ENCODE data around the gene LSM8.
"Not testable (repeated sequence)": the region's sequence is repeated elsewhere in the genome, so short reads cannot be mapped to it uniquely, and the experiment has no call there.

The LSM8 gene

DNA sequence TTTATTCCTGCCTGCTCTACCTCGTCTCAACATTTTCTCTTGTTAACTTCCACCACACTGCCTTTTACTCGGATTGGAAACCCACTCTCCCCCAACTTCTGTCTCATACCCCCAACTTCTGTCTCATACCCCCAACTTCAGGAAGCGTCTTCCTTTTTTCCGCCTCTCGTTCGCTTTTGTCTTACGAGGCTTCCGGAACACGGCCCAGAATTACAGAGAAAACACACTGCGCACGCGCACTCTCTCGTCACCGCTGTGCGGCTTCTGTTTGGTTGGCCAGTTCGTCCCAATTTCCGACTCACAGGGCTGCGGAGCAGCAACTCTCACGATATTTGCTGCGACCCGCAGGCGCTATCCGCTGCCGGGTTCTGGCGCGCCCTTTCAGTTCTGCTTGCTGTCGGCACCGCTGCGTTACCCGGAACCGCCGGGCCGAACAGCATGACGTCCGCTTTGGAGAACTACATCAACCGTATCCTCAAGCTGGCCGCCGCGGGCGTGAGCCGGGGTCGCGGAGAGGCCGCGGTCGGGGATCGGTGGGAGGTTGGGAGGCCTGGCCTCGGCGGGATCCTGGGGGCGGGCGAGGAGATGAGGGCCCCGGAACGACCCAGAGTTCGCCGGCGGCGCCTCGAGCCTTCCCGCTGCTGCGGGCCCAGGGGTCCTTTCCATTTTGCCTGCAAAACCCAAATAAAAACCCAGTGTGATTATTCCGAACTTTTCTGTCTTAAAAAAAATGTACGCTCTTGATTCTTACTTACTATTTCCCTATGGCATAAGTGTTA, at the start of gene LSM8:
TSS of gene LSM8 (plus strand) at position 379 of the 779 bp plus-strand sequence. CDS start at position 439, 60 bp downstream.
- DNase-seq = peak; percentile 96

DNA sequence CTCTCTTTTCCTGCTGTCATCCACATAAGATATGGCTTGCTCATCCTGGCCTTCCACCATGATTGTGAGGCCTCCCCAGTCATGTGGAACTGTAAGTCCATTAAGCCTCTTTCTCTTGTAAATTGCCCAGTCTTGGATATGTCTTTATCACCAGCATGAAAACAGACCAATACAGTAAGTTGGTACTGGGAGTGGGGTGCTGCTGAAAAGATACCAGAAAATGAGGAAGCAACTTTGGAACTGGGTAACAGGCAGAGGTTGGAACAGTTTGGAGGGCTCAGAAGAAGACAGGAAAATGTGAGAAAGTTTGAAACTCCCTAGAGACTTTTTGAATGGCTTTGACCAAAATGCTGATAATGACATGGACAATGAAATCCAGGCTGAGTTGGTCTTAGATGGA, 49.5 kb upstream of the LSM8 start:
- DNase-seq = not testable (repeated sequence)

DNA sequence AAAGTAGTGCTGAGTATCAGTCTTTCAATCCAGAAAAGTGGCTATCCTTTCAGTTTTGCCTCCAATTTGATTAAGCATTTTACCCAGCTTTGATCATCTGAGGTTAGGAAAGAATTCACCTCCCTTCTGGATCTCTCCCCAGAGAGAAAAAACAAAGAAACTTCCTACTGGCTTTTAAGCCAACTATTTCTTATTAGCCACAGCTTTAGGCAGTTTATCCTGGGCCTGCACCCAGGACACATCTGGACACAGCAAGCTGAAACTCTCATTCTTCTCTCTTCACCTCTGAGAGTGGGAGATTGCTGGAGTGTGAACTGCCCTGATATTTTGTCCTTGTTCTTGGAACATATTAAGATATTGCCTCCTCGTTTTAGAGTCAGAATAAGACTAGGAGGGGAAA, 43.5 kb upstream of the LSM8 start:
- no peak for DNase-seq

DNA sequence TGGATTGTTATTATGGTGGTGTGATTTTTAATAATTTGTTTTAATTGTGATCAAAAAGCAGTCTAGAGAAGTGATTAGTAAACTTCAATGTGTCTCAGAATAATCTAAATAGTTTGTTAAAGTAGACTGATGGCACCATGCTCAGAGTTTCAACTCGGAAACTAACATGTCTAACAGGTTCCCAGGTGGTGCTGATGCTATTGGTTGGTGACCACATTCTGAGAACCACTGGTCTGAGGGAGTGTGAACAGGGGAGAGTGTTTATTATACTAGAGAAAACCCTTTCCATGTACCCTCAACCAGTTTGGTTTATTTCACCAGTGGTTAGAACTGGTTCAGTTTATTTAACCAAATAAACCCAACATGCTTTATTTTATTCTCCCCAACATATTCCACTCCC, 42.0 kb upstream of the LSM8 start:
- no peak for DNase-seq

DNA sequence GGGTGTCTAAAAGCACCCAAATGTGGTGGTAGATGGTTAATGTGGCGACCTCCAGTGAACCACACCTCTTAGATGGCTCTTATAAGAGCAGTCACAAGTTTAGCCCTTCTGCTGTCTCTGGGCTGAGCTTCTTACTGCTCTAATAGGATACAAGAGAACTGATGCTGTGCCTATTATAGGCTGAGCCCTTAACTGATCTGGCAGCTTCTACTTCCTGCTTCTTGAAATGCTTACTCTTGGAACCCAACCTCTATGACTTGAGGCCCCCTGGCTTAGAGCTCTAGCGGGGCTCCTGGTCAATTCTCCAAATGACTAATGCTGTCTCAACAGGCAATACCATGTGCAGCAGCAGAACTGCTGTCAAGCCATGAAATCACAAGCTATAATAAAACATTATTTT, 35.0 kb upstream of the LSM8 start:
- DNase-seq = no peak

DNA sequence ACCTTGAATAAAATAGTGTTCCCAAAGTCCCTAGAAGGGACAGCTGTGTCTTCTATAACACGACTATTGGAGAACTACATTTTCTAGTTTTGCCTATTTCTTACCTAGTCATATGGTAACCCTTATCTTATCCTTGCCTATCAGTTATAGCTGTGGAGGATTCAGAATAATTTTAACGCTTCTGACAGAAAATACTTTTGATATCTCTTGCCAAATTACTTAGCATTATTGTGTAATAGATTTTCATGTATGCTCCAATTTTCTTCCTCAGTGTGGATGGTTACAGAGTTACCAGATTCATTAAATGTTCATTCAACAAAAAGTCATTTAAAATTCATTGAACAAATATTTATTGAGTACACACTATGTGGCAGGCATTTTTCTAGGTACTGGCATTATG, 34.6 kb upstream of the LSM8 start:
- no peak for DNase-seq

DNA sequence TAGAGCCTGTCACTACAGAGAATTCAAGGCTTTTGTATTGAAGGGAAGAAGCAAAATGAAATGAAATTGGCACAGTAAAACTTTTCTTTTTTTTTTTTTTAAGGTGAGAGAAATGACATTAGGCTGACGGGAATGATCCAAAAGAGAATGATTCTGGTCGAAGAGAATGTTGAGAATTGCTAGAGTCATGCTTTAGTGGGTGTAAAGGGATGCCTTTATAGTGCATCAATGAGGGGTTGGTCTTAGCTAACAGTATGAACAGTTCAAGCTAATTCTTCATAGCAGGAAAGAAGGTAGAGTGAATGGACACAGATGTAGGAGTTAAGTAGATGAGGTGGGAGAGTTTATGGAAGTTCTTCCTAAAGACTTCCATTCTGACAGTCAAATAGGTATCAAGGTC, 32.3 kb upstream of the LSM8 start:
- no peak for DNase-seq

DNA sequence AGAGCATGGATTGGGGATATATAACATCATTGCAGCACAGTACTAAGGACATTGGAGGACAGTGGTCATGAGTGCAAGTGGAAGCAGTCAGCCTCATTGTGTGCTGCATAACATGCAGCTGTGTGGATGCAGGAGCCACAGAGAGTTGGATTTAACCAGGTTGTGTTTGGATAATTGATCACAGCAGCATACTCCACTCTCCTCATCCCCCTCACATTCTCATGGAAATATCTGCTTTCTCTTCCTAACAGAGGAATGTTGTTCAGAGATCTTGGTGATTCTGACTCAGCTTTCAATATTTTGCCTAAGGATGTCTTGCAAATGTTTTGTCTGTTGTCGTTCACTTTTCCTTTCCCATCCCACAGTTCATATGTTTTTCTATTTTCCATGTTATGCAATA, 31.8 kb upstream of the LSM8 start:
- no peak for DNase-seq

DNA sequence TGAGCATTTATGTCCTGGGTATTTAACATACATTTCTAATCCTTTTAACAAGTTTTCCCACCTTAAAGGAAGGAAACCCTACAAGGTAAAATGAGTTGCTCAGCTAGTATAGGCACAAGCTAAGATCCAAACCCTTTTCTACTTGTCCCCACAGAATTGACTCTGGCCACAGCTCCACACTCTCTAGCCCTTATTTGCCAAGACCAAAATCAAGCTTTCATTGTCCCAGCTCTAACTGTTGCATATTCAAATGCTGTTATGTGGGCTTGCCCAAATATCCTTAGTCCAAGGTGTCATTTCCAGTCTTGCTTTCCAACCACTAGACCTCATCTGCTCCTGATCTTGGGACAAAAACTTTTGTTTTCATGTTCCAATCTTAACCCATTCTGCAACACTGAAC, 31.3 kb upstream of the LSM8 start:
- DNase-seq = no peak

DNA sequence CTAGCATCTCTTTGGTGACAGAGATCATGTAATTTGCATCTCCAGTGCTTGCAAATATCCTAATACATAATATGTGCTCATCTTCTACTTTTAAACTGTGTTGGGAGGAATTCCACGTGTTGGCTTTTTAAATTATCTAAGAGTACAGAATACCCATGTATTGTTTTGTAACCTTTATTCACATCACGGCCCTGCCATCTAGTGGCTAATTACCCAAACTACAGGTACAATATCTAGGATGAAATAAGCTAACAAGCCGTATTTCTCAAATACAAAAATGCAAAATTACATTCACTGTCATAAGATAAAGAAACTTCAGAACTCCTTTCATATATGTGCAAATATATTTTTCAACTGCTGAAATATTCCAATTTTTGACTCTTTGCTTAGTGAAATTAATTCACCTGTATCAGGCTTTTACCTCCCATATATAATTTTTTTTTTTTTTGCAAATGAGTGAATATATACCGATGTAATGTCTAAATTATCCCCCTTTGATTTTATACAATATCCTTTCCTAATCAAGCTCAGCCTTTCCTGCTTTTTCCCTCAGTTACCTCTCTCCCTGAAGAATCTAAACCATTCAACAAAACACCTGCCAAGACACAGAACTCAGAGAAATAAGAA, 30.3 kb upstream of the LSM8 start:
- DNase-seq = no peak

DNA sequence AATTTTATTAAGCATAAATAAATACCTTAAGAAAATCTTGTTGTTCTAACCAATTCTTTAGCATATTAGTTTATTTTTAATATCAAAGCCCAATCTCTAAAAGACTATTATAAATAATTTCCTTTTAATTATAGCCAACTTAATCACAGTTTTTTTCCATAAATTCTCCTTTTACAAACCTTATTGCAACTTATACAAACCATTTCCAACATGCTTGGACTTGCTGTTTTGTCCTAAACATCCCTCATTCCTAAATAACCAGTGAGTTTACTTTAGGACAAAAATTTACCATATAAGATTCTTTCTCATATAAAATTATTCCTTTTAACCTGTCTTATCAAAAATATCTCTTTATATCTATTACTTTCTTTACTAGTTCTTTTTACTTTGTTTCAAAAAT, 25.2 kb upstream of the LSM8 start:
- DNase-seq = no peak

DNA sequence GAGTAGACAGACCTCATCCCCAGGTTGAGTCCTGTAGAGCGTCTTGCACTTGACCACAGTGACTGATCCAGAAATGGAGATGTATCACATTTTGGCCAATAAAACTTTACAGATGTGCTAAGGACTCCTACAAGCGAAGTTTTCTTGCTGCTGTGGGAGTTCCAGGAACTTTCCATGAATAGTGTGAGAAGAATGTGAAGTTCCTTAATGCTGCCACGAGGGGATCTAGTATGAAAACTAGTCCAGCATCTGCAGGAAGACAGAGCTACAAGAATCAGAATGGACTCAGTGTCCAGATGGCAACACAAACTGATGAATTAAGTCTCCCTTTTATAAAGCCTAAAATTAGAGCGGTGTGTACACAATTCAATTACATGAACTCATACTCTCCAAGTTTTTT, 14.8 kb upstream of the LSM8 start:
- no peak for DNase-seq

DNA sequence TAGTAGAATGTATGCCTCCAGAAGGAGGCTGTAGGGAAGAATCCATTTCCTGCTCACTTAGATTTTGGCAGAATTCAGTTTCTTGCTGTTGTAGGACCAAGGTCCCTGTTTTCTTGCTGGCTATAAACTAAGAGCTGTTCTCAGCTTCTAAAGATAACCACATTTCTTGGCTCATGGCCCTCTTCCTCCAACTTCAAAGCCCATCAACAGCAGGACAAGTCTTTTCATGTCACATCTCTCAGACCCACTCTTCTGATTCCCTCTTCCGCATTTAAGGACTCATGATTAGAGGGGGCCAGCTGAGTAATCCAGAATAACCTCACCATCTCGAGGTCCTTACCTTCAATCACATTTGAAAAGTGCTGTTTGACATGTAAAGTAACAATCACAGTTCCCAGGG, 8.2 kb upstream of the LSM8 start:
- no peak for DNase-seq

DNA sequence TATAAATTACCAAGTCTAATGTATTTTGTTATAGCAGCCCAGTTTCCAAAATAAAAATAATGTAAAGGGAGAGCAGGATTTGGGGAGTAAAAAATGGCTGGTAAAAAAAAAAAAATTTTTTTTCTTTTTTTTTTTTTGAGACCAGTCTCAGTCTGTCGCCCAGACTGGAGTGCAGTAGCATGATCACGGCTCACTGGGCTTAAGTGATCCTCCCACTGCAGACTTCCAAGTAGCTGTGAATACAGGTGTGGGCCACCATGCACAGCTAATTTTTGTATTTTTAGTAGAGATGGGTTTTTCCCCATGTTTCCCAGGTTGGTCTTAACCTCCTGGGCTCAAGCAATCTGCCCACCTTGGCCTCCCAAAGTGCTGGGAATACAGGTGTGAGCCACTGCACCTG, 4.8 kb upstream of the LSM8 start:
- no peak for DNase-seq

DNA sequence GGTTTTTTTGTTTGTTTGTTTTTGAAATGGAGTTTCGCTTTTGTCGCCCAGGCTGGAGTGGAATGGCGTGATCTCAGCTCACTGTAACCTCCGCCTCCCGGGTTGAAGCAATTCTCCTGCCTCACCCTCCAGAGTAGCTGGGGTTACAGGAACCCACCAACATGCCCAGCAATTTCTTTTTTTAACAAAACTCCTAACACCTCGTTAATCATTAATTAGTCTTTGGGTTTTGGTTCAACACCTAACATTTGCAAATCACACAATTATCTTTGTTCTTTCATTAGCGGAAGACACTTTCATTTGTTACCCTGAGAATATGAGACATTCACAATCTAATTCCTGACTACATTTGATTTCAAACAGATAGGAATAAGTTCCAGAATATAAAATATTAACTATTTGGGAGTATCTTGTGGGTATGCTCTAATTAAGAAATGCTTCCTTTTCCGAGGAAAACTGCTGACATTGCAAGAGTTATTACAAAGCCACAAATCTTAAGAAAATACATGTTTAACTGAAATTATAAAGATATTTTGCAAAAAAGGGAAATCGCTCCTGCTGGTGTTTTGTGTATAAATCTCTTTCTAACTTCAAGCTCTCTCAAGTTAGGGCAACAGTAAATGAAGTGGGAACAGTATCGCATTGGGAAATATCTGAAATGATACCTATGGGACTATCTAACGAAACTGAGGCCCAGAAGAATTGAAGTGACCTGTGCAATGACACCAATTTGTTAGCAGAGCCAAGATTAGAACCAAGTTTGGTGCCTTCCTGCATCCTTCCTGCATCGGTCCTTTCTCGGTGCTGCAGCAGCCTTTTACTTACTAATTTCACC, 1.2 kb upstream of the LSM8 start:
- DNase-seq = no peak

DNA sequence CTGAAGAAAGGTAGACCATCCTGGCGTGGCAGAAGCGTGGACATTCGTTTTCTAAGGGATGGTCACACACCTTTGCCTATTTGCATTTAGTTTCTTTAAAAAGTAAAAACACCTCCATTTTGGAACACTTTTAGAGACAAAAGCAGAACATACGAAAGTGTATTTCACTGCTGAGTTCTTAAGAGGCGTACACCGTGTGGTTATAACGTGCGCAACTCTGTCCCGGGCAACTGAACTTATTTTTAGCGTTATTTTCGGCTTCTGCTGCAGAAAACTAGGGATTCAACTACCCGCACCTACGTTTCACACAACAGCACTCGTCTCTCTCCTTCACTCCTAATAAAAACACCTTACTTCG, 557 bp upstream of the LSM8 start:
- DNase-seq = no peak

DNA sequence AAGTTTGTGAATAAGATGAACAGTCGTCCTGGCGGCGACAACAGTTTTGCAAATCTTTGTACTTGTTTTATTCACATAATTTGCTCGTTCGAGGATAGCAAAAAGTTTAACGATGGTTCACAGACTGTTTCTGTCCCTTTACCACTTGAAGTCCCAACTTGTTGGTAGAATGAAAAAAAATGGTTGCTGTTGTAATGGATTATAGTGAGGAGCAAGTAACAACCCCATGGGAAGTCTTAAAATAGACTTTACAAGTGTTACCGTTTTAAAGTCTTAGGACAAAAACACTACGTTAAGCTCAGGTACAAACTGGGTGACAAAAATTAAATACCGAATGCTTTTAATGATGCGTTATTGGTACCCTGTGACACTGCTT, 589 bp downstream of the LSM8 start:
- DNase-seq = no peak

DNA sequence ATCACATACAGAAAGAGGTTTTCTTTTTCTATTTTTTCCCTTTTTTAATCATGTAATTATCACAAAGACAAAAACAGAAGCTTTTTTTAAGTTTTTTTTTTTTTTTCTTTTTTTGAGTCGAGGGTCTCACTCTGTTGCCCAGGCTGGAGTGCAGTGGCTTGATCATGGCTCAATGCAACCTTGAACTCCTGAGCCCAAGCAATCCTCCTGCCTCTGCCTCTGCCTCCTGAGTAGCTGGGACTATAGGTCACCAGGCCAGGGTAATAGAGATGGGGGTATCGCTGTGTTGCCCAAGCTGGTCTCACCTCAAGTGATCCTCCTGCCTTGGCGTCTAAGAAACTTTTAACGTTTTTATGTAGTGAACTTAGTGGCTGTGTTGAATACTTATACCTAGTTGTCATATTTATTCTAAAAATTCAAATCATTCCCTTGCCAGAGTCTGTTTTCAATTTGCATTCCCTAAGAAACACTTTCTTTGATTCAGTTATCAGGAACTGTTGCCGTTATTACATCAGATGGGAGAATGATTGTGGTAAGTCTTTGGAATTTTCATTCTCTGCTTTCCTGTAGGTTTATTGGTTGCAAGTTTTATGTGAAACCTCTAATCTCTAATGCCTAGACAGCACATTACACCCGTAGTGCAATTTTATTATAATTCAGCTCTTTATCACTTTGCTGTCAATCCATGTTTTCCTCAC, 1.3 kb downstream of the LSM8 start:
- DNase-seq = no peak

DNA sequence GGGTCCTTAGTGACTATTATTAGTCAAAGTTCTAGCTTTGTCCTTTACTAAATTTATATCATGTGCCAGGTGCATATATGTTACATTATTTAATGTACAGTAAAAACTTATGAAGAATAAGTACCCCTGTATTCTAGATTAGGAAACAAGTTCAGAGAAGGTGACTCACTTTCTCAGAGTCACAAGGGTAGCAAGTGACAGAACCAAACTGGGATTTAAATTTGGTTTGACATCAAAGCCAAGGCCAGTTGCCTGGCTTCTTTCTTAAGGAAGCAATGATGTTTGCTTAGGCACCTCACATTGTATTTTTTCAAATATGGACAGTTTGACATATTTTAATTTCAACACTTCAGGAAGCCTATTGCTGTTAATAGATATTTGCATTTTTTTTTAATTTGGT, 2.5 kb downstream of the LSM8 start:
- no peak for DNase-seq

DNA sequence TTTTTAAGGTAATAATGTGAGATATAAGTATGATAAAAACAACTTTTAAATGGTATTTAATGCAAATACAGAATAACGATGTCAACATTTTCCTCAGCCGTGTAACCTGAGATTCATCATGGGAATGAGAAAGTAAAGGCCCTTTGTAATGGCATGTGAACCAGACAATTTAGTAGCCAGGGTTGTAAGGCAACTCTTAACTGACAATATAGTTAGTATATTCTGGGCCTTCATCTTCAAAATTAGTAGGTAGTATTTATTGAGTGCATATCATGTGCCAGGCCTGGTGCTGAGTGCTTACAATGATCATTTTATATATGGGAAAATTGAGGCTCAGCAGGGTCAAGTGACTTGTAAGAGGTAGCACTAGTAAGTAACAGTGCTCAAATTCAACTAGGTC, 10.6 kb downstream of the LSM8 start:
- no peak for DNase-seq

DNA sequence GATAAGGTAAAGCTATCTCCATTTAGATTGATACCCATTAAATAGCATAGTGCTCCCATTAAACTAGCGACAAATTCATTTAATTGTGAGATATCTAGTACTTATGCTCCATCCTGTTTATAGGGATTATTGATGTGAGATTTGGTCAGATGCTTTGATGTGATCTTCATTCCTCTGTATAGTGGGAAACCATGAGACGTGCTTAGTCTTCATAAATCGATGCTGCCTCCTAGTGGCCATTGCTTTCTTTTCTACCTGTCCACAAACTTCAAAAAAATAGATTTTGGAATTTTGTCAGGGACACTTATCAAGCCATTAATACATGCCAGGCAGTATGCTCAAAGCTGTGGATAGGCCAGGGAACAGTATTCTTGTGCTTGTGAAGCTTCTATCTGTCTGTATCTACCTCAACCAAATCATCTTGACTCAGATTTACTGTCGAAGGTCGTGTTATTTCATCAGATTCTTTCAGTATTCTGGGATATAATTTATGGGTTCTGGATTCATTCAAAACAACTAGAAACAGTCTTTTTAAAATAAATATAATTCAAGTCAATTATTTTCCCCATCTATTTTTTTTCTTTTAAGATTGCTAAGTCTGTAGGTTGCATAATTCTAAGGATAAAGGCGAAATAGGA, 12.0 kb downstream of the LSM8 start:
- DNase-seq = peak; percentile 21 to 27

DNA sequence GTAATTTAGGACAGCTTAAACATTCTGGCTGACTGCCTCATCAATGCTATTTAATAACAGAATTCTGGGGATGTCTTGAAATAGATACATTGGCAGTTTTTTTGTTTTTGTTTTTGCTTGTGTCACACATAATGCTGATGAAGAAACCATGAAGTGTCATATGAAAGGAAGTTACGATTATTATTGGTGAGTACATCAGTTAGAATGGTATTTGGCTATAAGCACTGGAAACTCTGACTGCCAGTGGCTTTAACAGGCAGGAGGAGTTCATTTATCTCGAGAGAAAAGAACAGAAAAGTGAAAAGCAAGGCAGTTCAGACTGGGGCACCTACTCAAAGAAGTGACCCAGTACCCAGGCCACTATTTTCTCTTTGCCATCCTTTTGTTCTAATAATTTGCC, 18.1 kb downstream of the LSM8 start:
- no peak for DNase-seq
